Activated CD4-positive, alpha-beta T cell treated with anti-CD3 and anti-CD28 coated beads for 48 hours (primary cell): ENCODE data around the gene TCP10L.
"Not testable (repeated sequence)": the region's sequence is repeated elsewhere in the genome, so short reads cannot be mapped to it uniquely, and the experiment has no call there.

Source experiments
- DNase-seq: peaks from one replicate; pipeline ENCODE4 v3.0.0-alpha.2; 2020

The TCP10L gene

DNA sequence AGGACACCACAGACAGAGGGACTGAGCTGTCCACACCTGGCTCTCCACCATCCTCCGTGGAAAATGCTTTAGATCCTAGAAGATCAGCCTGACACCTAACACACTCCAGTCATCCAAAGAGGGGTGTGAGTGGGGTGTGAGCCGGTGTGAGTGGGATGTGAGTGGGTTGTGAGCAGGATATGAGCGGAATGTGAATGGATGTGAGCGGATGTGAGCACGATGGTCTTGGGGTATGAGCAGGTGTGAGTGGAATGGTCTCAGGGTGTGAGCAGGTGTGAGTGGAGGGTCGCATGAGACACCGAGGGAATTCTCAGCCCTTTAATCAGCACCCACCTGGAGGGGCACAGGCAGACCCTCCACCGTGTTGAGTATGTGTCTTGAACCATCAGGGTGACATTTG is 851 bp downstream of the TCP10L start:
- DNase-seq: no peak

DNA sequence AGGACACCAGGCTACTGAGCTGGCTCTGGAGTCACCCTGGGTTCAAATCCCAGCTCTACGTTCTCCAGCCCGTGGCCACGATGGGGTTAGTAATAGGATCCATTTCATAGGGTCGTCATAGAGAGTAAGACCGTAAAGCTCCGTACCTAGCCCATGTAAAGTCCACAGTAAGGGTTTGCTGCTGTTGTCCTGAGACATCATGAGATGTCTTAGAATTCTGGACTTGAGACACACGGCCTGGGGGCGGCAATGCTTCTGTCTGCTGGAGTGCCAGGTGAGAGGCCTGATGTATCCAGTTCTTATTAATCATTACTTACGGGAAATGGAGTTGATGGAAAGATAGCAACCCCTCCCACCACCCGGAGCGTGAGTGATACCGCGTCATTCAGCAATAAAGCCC is 3.6 kb downstream of the TCP10L start:
- no peak for DNase-seq

DNA sequence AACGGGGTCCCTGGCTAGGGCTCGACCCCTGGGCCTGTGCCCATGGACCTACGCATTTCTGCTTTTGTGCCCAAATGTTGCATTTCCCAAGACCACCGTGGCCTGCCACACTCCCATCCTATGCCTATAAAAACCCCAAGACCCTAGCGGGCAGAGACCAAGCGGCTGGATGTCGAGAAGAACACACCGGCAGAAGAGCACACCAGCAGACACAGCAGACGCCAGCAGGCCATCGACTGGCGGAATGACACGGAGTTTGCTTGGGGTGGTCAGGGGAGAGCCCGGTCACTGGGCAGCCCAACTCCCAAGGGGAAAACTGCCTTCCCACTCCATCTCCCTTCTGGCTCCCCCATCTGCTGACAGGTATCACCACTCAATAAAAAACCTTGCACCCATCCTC is 4.4 kb downstream of the TCP10L start:
- DNase-seq: no peak

DNA sequence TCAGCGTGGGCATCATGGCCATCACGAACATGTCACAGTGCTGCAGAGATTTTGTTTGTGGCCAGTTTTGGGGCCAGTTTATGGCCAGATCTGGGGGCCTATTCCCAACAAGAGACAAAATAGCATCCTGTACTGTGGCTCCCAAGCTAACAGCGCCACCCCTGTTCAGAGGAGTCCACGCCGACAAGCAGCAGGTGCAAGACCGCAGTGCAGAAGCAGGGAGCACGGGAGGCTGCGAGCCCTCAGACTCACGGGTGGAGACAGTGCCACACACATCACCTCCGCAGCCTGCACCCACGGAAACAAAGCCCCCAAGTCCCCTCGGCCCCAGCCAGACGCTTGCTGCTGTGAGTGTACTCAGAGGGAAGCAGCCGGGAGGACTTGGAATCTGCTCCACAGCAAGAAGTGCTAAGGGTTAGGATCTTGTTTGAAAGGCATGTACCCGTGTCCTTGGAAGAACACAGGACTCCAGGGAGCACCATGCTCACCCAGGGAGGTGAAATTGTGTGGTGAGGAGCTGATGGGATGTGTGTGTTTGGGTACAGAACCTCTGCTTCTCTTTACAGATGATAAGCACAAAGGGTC is 7.1 kb downstream of the TCP10L start:
- DNase-seq: peak; percentile 40

DNA sequence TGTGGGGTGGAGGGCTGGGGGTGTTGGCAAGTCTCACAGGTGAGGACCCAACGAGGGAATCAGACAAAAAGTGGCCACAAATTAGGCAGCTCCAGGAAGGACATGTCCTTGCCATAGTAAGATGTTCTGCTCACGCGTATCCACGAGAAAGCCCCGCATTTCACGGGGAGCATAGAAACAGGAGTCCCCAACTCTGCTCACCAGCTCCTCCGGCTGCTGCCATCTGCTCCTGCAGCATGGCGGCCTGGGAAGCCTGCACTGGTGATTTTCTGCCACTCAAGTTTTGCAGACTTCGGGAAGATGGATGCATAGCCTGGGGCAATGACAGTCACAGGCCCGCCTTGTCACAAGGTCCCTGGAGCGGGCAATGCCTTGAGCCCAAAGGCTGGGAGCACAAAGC is 9.3 kb downstream of the TCP10L start:
- no peak for DNase-seq

DNA sequence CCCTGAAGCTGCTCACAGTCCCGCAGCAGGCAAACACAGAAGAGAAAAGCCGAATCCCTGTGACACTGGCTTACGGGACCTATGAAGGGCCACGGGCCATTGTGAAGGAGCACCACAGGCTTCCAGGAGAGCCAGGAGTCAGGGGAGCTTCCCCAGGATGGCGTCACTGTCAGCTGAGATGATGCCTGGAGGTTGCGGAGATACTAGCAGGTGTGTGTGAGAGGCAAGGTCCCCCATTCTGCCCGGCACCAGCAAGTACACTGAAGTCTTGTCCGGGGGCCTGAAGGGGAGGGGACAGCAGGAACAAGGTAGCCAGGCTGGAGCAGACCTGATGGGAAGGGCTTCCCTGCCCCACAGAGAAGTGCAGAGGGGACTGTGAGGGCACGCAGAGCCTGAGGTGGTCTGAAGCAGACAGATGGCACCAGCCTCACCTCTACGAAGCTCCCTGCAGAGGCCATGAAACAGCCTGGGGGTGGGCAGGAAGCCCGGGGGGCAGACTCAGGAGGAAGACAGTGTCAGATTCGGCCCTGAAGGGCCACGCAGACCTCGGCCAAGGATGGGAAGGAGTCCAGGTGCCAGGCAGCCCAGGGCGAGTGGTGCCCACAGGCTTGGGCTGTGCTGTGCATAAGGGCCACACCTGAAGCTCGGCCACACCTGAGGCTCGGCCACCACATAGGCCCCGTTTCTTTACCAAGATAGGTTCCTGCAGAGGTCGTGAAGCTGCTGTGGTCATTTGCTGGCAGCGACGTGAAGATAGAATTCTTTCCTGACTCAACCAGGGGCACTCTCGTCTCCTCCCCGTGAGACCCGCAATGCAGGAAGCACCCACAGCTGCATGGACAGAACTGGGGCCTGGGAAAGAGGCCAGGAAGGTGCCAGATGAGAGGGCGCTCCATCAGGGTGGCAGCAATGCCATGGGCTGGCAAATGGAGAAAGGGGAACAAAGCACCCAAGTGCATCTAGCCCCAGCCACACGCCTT is 10.1 kb downstream of the TCP10L start:
- no peak for DNase-seq

DNA sequence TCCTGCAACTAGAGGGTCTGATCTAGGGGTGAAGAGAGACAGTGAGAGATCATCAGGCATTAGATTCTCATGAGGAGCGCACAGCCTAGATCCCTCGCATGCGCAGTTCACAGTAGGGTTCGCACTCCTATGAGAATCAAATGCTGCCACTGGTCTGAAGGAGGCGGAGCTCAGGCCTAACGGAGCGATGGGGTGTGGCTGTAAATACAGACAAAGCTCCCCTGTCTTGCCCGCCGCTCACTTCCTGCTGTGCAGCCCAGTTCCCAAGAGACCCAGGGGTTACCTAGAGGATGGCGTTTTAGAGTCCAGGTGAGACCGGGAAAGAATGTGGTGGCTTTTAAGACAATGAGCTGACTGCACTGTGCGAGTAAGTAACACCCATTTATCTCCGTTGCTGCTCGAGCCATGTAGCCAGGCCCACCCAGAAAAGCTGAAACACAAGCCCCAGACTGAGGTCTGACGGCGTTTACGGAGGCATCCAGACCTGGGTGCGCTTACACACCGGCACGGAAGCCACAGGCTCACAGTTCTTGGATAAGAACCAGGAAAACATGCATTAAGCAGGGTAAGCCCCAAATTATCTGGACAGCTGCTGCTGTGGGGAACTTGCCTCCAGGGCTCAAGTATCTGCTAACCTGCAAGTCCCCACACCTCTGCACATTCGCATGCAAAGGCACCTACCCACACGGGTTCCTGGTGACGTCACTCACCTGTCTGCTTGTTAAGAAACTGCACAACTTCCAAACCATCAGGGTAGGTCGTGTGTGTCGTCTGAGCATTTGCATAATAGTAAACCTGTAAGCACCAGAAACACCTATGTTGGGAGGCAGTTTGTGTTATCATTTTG is 12.5 kb downstream of the TCP10L start:
- DNase-seq: no peak

DNA sequence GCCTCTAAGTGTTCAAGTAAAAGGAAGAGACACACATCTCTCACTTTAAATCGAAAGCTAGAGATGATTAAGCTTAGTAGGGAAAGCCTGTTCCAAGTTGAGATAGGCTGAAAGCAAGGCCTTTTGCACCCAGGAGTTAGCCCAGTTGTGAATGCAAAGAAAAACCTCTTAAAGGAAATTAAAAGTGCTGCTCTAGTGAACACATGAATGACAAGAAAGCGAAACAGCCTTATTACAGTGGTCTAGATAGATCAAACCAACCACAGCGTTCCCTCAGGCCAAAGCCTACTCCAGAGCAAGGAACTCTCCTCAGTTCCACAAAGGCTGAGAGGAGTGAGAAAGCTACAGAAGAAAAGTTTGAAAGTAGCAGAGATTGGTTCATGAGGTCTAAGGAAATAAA is 14.9 kb downstream of the TCP10L start:
- DNase-seq: no peak

DNA sequence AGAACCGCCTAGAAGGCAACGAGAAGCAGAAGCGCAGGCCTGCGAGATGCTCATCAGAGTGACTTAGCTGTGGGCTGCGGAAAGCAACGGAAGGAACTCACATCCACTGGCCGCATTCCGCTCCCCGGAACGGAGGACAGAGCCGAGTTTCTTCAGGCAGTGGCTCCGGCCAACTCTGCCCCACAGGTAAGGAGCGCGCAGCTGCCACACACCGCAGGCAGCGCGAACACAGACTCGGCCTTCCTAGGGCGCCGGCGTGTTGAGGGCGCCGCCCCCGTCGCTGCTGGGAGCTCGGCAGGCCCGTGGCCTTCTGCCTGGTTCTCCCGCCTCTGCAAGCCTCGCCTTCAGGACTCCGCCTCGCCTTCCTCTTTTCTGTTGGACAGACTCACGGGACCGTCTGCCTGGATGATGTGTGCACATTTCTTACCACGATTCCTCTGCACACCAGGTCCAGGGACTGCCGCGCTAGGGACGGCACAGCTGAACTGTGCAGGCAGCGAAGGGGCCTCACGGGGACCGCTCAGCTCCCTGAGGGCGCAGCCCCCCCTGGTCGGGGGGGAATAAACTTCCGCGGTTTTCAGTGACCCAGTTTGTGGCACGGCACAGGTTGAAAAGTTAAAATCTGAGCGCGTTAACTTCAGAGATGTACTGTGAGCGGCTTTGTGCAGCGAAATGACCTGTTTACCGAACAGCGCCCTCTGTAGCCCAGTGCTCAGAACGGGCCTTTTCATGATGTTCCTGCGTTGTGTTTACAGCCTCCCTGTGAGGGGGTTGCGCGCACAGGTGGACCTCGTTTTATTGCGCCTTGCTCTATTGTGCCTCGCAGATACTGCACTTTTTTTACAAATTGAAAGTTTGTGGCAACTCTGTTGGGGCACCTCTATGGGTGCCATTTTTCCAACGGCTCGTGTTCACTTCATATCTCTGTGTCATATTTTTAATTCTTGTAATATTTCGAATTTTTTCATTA is 15.8 kb downstream of the TCP10L start:
- DNase-seq: peak; percentile 86

DNA sequence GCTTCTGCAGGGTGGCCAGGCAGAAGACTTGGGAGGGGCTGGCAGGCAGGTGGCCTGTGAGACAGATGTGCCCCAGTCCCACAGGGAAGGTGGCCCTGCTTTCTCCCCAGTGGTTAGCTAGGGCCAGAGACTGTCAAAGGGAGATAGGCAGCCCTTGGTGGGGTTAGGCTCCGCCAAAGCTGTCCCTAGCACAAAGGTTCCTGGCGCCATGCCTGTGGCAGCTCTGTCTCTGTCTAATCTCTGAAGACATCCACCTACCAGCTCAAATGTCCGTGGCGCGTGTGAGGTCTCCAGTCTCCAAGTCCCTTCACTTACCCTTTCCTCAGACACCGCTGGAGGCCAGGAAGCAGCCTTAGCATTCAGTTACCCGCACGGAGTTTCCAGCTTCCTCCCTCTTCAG is 17.7 kb downstream of the TCP10L start:
- no peak for DNase-seq

DNA sequence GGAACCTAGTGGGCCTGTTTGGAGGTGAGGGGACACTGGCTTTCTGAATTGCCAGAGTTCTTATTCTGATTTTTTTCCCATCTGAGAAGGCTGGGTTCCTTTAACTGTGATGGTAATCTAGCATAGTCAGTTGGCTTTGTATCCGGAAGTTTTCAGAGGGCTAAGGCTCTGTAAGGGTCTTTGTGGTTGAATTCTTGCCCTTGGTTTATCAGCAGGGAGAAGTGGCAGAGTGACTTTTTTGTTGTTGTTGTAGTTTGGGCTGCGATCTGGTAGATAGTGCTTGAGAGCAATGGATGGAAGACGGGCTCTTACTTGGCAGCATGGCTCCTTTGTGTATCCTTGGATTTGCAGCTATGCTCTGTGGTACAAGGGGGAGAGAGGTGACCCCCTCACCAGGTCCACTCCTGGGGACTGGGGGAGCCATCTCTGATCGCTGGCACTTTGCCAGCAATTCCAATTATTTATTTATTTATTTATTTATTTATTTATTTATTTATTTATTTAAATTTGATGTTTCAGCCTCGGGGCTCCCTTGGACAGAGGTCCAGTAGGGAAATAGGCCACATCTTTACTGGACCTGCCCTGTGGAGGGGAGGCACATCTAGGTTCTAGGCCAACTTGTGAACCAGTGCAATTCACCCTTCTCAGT is 18.5 kb downstream of the TCP10L start:
- no peak for DNase-seq

DNA sequence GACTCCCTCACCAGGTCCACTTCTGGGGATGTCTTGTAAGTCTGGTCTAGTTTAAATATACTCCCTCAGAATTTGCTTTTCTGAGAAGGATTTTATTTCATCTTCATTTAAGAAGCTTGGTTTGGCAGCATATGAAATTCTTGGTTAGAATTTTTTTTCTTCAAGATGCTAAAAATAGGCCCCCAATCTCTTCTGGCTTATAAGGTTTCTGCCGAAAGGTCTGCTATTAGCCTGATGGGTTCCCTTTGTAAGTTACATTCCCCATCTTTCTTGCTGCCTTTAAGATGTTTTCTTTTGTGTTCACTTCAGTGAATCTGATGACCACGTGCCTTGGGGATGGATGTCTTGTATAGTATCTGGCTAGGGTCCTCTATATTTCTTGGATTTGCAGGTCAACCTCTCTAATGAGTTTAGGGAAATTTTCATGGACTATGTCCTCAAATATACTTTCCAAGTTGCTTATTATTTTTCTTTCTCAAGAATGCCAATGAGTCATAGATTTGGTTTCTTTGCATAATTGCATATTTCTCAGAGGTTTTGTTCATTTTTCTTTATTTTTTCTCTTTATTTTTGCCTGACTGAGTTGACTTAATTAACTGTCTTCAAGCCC is 19.4 kb downstream of the TCP10L start:
- no peak for DNase-seq

DNA sequence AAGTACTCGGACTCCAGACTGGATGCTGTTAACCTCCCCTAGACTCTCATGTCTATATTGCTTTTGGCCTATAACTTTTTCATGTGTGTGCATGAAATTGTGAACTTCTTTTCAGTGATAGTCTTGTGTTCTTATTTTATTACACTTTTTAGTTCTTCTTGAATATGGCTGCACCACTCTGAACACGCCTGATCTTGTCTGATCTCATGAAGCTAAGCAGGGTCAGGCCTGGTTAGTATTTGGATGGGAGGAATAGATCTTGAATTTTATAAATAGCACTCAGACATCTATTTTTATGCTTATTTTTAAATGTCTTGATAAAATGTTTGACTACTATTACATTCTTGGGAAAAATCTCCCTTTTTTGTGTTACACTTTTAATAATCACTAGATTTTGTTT is 22.4 kb downstream of the TCP10L start:
- no peak for DNase-seq

DNA sequence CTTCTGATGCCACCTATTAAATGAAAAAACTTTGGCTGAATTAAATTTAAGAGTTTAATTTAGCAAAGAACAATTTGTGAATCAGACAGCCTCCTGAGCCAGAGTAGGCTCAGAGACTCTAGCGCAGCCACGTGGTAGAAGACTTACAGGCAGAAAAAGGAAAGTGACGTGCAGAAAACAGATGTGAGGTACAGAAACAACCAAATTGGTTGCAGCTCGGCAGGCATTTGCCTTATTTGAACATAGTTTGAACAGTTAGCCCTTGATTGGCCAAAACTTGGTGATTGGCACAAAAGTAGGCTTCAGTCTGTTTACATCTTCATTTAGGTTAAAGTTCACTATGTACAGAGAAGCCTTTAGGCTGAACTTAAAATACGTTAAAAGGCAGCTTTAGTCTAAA is 22.9 kb downstream of the TCP10L start:
- DNase-seq: no peak

DNA sequence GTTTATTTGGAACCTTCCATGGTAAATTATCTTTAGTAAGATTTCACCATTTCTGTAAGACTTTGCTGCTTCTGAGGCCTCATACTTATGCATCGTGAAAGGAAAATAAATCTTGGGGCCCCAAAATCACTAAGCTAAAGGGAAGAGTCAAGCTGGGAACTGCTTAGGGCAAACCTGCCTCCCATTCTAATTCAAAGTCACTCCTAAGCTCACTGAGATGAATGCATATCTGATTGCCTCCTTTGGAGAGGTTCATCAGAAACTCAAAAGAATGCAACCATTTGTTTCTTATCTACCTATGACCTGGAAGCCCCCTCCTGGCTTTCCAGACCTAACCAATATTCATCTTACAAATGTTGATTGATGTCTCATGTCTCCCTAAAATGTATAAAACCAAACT is 23.8 kb downstream of the TCP10L start:
- not testable (repeated sequence) for DNase-seq

DNA sequence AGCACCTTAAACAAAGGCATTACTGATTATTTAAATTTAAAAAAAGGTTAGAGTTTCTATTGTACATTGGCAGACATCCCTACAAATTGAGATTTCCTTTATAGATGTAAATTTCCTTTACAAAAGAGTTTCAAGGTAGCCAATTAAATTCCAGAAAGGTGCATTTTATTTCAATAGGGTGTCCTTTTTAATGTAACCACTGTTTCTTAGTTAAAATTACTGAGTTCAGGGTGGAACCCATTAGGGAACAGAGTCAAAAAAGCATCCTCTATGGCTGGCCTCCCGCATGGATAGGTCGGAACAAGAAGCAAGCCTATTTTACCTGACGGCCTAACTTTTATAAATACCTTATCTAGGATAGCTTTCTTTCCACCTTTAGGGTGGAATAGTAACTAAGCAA is 24.4 kb downstream of the TCP10L start:
- no peak for DNase-seq

DNA sequence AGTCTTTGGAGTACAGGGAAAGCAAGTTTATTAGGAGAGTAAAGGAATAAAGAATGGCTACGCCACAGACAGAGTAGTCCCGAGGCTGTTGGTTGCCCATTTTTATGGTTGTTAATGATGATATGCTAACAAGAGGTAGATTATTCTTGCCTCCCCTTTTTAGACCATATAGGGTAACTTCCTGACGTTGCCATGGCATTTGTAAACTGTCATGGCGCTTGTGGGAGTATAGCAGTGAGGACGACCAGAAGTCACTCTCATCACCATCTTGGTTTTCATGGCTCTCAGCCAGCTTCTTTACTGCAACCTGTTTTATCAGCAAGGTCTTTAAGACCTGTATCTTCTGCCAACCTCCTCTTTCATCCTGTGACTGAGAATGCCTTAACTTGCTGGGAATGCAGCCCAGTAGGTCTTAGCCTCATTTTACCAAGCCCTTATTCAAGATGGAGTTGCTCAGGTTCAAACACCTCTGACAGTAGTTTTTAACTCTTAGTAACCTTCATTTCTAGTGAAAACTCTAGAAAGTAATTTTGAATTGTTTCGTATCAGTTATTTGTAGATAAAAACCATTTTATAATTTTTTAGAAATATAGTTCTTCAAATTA is 26.2 kb downstream of the TCP10L start:
- DNase-seq: no peak

DNA sequence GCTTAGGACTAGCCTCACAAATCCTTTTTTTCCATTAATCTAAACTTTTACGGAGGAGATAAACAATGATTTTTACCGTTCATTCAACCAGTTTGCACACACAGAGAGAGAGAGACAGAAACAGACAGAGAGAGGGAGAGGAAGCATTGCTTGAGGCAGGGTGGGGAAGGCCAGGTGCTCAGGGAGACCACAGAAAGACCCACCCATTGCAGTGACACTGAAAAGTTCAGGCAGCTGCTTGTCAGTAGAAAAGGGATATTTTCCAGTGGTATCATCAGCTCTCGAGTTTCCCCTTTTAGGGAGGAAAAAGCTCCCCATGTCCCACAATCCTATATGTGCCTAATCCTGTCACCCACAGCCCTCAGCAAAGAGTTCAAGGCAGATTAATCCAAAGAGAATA is 27.2 kb downstream of the TCP10L start:
- no peak for DNase-seq

DNA sequence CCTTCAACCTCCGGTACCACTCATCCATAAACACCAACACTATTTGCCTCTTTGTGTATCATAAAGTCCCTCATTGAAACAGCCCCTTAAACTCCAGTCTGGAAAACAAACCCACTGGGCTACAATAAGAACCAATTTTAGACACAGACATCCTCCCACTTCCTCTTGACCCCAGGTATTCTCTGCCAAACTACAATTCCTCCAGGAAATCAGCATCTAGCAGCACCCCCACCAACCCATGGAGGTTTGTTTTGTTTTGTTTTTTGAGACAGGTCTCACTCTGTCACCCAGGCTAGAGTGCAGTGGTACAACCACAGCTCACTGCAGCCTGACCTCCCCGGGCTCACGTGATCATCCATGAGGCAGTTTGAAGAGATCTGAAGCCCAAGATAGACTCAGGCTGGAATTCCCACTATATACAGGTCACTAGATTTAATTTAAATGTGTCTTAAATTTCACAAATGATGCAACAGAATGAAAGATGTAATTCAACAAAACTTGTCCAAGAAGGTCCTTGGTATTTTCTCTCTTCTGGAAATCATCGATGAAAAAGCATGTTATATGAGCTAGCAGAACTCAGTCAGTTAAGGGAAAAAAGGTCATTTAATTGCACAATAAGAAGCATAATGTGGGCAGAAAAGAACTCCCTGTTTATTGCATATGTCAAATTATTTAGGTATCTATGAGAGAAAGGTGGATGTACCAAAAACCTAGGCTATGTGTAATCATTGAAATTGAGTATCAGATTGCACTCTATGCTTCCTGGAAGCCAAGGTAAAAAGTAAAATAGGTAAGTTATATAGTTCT is 30.3 kb downstream of the TCP10L start:
- no peak for DNase-seq

DNA sequence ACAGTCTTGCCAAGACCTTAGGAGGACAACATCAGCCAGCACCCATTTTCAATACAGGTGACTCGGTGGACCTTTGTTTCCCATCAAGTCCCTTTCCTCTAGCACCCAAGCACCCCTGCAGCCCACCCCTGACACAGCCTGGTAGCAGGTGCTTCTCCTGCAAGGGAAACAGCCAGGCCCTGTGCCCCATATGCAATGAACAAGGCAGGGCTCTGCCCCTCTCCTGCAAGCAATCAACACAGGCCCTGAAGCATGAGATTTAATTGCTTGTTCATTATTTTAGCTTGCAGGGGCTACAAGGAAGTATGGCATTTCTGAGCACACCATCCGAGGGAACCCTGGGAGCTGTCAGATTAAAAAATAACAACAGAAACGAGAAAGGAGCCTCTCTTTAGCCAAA is 35.4 kb downstream of the TCP10L start:
- DNase-seq: no peak
